ENCODE data around the gene CABP1.

GRCh38 chr12:120689397-120690082 is 49.1 kb downstream of the CABP1 start:
- TF ChIP-seq POLR2AphosphoS5 (IDR thresholded peaks at IDR 0.05; ENCODE audit: low read depth, low read length) (no peak), TAF1 (IDR thresholded peaks at IDR 0.05; ENCODE audit: borderline replicate concordance, insufficient read depth, low read length) (no peak), FOXP2 (optimal IDR thresholded peaks at IDR 0.05; ENCODE audit: borderline replicate concordance, extremely low read depth, extremely low read length, insufficient read depth) (no peak), REST (IDR thresholded peaks at IDR 0.05; ENCODE audit: insufficient read depth in 1 of 2, low read depth in 2 of 2, low read length in 2 of 2) (no peak), SIN3A (IDR thresholded peaks at IDR 0.05; ENCODE audit: borderline replicate concordance, insufficient read depth, low read length) (no peak)

Measured in PFSK-1 (cell line).